Upper lobe of right lung (tissue), 1 donor: ENCODE measurements around the gene IQCF5. TPM values are rescaled to one million over a fixed set of nuclear protein-coding genes. Genes with fewer than 3 reads are reported as not detected.

Source experiments
- ATAC-seq: fragments of 200-7000 bp; cut with Tn5 transposase; one replicate; pipeline ENCODE4 v1.9.1; 2020; ENCODE audit warnings: mild to moderate bottlenecking, moderate library complexity
- DNase-seq: peaks from one replicate; pipeline ENCODE4 v3.0.0-alpha.2; 2020
- H3K27ac ChIP-seq: fragments of 200-600 bp; one replicate; pipeline ENCODE4 v1.8.0; 2022
- H3K27me3 ChIP-seq: fragments of 200-600 bp; one replicate; pipeline ENCODE4 v1.8.0; 2022; ENCODE audit warnings: mild to moderate bottlenecking
- H3K36me3 ChIP-seq: fragments of 200-600 bp; one replicate; pipeline ENCODE4 v1.8.0; 2022
- H3K4me1 ChIP-seq: fragments of 200-600 bp; one replicate; pipeline ENCODE4 v1.8.0; 2022
- H3K4me3 ChIP-seq: fragments of 200-600 bp; one replicate; pipeline ENCODE4 v1.8.0; 2022; ENCODE audit warnings: mild to moderate bottlenecking
- H3K9me3 ChIP-seq: fragments of 200-600 bp; one replicate; pipeline ENCODE4 v1.8.0; 2022
- intact Hi-C: fragments of 100-400 bp; cut with DNase I; formaldehyde crosslinking; loops from one replicate; pipeline ENCODE4 v1.11.0; 2022
- total RNA-seq: library from RNA; stranded (reverse); fragmentation: NEBNext Ultra II Directional; extraction: Animal tissue kit (Norgen Biotek cat#: 25700); gene quantifications from one replicate; pipeline ENCODE4 v1.2.1, GENCODE V29; 2021
- TF ChIP-seq, protein P1 (sequence below): fragments of 200-600 bp; IDR thresholded peaks from one replicate; pipeline ENCODE4 v1.8.0; 2022; ENCODE audit warnings: antibody characterized with exemption
- donor health status: DM: no; HTN: yes; CAD: no; lungs with severe emphysema.

The IQCF5 gene
- total RNA-seq, 1 donor from 2014 or later: not detected

- DNase-seq (no peak), ATAC-seq (no peak)
- Histone ChIP-seq H3K36me3 (no peaks in the 10 kb centered on the region), H3K4me1 (no peaks in the 10 kb centered on the region), H3K27ac (no peak overlapping the region), H3K27me3 (peaks cover 3% of the 10 kb centered on the region), H3K4me3 (no peak overlapping the region), H3K9me3 (no peaks in the 10 kb centered on the region)
- intact Hi-C loops: no loop called here
- TF ChIP-seq, protein P1, sequence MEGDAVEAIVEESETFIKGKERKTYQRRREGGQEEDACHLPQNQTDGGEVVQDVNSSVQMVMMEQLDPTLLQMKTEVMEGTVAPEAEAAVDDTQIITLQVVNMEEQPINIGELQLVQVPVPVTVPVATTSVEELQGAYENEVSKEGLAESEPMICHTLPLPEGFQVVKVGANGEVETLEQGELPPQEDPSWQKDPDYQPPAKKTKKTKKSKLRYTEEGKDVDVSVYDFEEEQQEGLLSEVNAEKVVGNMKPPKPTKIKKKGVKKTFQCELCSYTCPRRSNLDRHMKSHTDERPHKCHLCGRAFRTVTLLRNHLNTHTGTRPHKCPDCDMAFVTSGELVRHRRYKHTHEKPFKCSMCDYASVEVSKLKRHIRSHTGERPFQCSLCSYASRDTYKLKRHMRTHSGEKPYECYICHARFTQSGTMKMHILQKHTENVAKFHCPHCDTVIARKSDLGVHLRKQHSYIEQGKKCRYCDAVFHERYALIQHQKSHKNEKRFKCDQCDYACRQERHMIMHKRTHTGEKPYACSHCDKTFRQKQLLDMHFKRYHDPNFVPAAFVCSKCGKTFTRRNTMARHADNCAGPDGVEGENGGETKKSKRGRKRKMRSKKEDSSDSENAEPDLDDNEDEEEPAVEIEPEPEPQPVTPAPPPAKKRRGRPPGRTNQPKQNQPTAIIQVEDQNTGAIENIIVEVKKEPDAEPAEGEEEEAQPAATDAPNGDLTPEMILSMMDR: no peak
Observed at GRCh38 chr3:51897391-51897790, 22.0 kb upstream of the IQCF5 start.

DNA sequence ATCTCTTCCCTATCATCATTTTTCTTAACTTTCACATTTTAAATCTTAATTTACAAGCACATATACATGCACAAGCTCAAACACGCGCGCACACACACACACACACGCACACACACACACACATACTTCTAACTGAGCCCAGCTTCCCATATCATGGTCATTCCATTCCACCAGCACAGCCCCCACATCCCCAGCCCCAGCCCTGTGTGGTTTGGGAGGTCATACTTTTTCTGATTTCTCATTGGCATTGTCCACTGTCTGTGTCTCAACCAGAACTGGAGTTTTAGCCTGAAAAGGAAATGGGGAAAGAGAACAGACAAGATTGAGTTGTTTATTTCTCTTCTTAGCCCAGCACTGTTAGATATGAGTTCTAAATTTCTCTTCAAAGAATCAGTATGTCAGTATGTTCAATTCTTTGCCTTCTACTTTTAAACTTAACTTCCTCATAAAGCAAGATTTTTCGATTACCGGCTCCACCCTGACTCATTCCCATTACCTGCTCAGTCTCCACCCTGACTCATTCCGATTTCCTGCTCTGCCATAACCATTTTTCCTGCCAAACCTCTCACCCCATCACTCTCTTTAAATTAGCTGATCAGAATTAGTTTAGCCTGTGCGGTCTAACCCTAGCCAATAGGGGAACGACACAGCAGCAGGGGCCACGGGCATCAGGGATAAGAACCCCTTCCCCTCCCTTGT is 21.4 kb upstream of the IQCF5 start:
- Histone ChIP-seq H3K27me3 (peaks cover 3% of the 10 kb centered on the region), H3K4me1 (no peaks in the 10 kb centered on the region), H3K27ac (no peak overlapping the region), H3K4me3 (no peak overlapping the region), H3K9me3 (no peaks in the 10 kb centered on the region), H3K36me3 (no peaks in the 10 kb centered on the region)
- TF ChIP-seq, protein P1: no peak
- intact Hi-C loops: no loop called here
- ATAC-seq: no peak
- DNase-seq: no peak

DNA sequence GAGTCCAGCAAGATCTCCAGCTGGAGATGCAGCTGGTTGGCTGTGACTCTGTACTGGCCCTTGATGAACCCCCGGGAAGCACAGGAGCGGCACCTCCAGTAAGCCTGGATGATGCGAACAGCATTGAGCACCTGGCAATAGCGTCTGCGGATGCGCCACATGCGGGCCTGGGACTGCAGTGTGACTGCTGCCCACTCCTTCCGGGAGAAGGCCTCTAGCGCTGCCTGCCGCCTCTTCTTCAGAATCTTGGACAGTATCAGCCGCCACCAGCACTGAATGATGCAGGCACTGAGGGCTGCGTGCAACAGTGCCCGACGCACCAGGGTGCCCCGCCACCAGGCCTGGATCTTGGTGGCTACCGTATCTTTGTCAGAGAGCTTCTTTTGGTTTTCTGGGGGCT is 19.5 kb upstream of the IQCF5 start:
- Histone ChIP-seq H3K27me3 (peaks cover 11% of the 10 kb centered on the region), H3K4me1 (no peaks in the 10 kb centered on the region), H3K36me3 (no peaks in the 10 kb centered on the region), H3K9me3 (no peaks in the 10 kb centered on the region), H3K27ac (no peak overlapping the region), H3K4me3 (no peak overlapping the region)
- intact Hi-C loops: no loop called here
- TF ChIP-seq, protein P1: no peak
- no peak for DNase-seq
- ATAC-seq: no peak

DNA sequence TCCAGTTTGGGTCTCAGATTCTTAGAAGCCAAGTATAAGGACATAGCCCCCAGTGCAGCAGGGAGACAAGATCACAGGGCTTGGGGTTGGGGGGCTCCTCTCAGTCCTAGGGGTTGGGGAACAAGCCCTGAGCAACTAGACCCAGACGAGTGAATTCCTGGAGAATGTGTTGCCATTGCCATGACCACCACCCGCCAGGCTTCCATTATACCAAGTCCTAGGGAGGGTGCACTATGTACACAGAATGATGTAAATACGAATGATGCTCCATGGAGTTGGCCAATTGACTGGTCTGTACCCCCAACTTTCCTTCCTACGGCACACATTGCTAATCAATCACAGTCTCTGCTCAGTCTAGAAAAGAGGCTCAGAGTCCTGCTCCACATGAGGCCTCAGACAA is 19.0 kb upstream of the IQCF5 start:
- no peaks in the 10 kb centered on the region for H3K4me1 ChIP-seq
- H3K27ac ChIP-seq: no peak overlapping the region
- intact Hi-C loops: no loop called here
- TF ChIP-seq, protein P1: no peak
- H3K27me3 ChIP-seq: peaks cover 11% of the 10 kb centered on the region
- ATAC-seq (no peak), DNase-seq (no peak)
- H3K9me3 ChIP-seq: no peaks in the 10 kb centered on the region
- no peak overlapping the region for H3K4me3 ChIP-seq
- H3K36me3 ChIP-seq: no peaks in the 10 kb centered on the region

- Histone ChIP-seq H3K9me3 (no peaks in the 10 kb centered on the region), H3K4me3 (no peak overlapping the region), H3K27me3 (peaks cover 11% of the 10 kb centered on the region), H3K27ac (no peak overlapping the region), H3K36me3 (no peaks in the 10 kb centered on the region), H3K4me1 (no peaks in the 10 kb centered on the region)
- no peak for DNase-seq
- ATAC-seq: no peak
- TF ChIP-seq, protein P1: no peak
- intact Hi-C loops: no loop called here
Observed at GRCh38 chr3:51891242-51892039, 16.0 kb upstream of the IQCF5 start.
